ENCODE data around the gene CELF1.
A peak's percentile ranks its signal among the peaks of the same experiment; 100 is the strongest.

The CELF1 gene

GRCh38 chr11:47552566-47553405 lies at the start of gene CELF1:
Gene CELF1 (minus strand): TSS chr11:47553132. CDS start chr11:47499523, 53,609 bp downstream.
- H3K4me3 ChIP-seq (ENCODE audit: low read length) = peak within 1 kb of the TSS; percentile 85
- no peaks in the 10 kb centered on the region for H3K27me3 ChIP-seq (ENCODE audit: insufficient read depth, low read length)
- H2AFZ ChIP-seq (ENCODE audit: low read depth, low read length) = peak within 1 kb of the TSS; percentile 94
- no peaks in the 10 kb centered on the region for H3K9me3 ChIP-seq (ENCODE audit: low read length)
- peaks cover 18% of the 10 kb centered on the region for H3K4me1 ChIP-seq (ENCODE audit: insufficient read depth, low read length)
- H3K36me3 ChIP-seq (ENCODE audit: insufficient read depth, low read length) = peaks cover 15% of the 10 kb centered on the region

DNA sequence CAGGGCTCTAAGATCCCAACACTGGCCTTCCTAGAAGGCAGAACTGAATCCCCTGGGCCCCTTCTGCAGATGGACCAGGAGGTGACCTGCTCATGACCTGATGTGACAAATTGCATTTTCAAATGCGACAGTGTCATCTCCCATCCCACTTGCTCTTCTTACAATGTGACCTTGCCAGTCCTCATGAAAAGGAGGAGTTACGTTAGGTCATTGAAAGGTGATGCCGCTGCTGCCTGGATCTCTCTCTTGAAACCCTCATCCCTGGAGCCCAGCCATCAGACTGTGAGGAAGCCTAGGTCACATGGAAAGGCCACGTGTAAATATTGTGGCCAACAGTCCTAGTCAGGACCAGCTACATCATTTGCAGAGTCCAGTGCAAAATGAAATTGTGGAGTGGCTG lies 47.0 kb upstream of the CELF1 start:
- Histone ChIP-seq H3K9me3 (ENCODE audit: low read length) (no peaks in the 10 kb centered on the region), H3K27me3 (ENCODE audit: insufficient read depth, low read length) (no peaks in the 10 kb centered on the region), H2AFZ (ENCODE audit: low read depth, low read length) (no peak overlapping the region), H3K4me1 (ENCODE audit: insufficient read depth, low read length) (peaks cover 6% of the 10 kb centered on the region), H3K4me3 (ENCODE audit: low read length) (no peak overlapping the region), H3K36me3 (ENCODE audit: insufficient read depth, low read length) (no peaks in the 10 kb centered on the region)

GRCh38 chr11:47595967-47596366 lies 43.0 kb upstream of the CELF1 start:
- H3K9me3 ChIP-seq (ENCODE audit: low read length) = no peaks in the 10 kb centered on the region
- H3K36me3 ChIP-seq (ENCODE audit: insufficient read depth, low read length) = no peaks in the 10 kb centered on the region
- no peak overlapping the region for H3K4me3 ChIP-seq (ENCODE audit: low read length)
- no peaks in the 10 kb centered on the region for H3K27me3 ChIP-seq (ENCODE audit: insufficient read depth, low read length)
- no peak overlapping the region for H2AFZ ChIP-seq (ENCODE audit: low read depth, low read length)
- peaks cover 29% of the 10 kb centered on the region for H3K4me1 ChIP-seq (ENCODE audit: insufficient read depth, low read length)

DNA sequence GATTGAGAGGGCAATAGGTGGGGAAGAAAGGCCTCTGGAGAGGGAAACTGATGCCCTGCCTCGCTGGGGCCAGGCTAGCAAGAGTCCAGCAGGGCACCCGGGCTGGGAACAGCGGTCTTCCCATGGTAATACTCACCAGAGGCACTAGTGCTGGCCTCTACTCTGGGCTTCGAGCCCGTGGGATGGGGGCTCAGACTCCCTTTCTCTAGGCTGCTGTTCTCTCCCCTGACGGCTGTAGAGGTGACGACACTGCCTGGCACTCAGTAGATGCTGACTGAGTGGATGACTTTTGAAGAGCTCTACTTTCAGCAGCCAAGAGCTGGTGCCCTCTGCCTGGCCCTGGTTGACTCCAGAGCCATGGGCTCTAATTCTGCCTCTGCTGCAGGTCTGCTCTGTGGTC lies 42.1 kb upstream of the CELF1 start:
- no peaks in the 10 kb centered on the region for H3K27me3 ChIP-seq (ENCODE audit: insufficient read depth, low read length)
- H2AFZ ChIP-seq (ENCODE audit: low read depth, low read length) = no peak overlapping the region
- H3K4me3 ChIP-seq (ENCODE audit: low read length) = no peak overlapping the region
- H3K4me1 ChIP-seq (ENCODE audit: insufficient read depth, low read length) = peaks cover 28% of the 10 kb centered on the region
- no peaks in the 10 kb centered on the region for H3K36me3 ChIP-seq (ENCODE audit: insufficient read depth, low read length)
- H3K9me3 ChIP-seq (ENCODE audit: low read length) = no peaks in the 10 kb centered on the region

DNA sequence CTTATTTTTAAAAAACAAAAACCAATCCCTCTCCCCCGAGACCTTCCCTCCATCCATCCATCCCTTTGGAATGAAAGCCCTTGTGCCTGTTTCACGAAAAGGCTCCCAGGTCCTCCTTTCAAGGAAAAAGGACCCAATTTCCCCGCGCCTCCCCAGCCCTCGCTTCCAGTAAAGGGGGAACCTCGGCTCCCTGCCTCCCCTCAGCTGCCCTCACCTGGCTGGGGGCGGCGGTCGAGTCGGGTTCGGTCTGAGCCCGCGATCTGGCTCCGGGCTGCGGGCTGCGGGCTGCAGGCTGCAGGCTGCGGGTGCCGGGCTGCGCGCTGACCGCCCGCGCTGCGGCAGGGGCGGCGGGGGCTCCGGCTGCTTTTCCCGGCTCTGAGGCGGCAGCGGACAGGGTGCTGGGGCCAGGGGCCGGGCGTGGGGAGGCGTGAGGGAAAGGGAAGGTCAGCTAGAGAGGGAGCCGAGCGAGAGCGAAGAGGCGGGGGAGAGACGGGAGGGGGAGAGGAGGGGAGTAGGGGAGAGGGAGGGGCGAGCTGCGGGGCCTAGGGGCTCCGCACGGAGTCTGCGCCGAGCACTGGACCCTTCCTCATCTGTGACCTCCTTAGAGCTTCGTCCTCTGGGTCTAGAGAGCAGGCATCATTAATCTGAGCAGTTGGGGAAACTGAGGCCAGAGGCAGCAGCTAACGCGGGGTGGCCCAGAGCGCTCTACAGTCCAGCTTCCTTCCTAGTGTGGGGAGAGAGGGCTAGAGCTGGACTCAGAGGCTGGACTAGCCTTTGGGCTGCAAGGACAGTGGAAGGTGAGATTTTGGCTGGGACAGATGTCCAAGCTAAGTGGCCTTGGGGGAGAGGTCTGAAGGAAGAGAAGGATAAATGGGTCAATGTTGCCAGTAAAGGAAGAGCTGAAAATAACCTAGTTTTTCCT lies 41.3 kb upstream of the CELF1 start, which contains the start of gene C1QTNF4:
Gene C1QTNF4, minus strand, starts transcription at position 478 of the 922 bp plus-strand sequence. CDS start 3,601 bp downstream, outside the sequence.
- Histone ChIP-seq H3K27me3 (ENCODE audit: insufficient read depth, low read length) (no peaks in the 10 kb centered on the region), H3K4me1 (ENCODE audit: insufficient read depth, low read length) (peaks cover 23% of the 10 kb centered on the region), H3K4me3 (ENCODE audit: low read length) (peak within 1 kb of the TSS; percentile 45), H2AFZ (ENCODE audit: low read depth, low read length) (peak within 1 kb of the TSS; percentile 97), H3K9me3 (ENCODE audit: low read length) (no peaks in the 10 kb centered on the region), H3K36me3 (ENCODE audit: insufficient read depth, low read length) (no peaks in the 10 kb centered on the region)

GRCh38 chr11:47593492-47593933 lies 40.6 kb upstream of the CELF1 start:
- peaks cover 23% of the 10 kb centered on the region for H3K4me1 ChIP-seq (ENCODE audit: insufficient read depth, low read length)
- no peaks in the 10 kb centered on the region for H3K27me3 ChIP-seq (ENCODE audit: insufficient read depth, low read length)
- no peaks in the 10 kb centered on the region for H3K9me3 ChIP-seq (ENCODE audit: low read length)
- H3K4me3 ChIP-seq (ENCODE audit: low read length) = peak overlapping the region; percentile 45
- peak overlapping the region; percentile 97 for H2AFZ ChIP-seq (ENCODE audit: low read depth, low read length)
- H3K36me3 ChIP-seq (ENCODE audit: insufficient read depth, low read length) = no peaks in the 10 kb centered on the region

- Histone ChIP-seq H3K27me3 (ENCODE audit: insufficient read depth, low read length) (no peaks in the 10 kb centered on the region), H3K4me1 (ENCODE audit: insufficient read depth, low read length) (peaks cover 26% of the 10 kb centered on the region), H3K4me3 (ENCODE audit: low read length) (no peak overlapping the region), H3K9me3 (ENCODE audit: low read length) (no peaks in the 10 kb centered on the region), H3K36me3 (ENCODE audit: insufficient read depth, low read length) (no peaks in the 10 kb centered on the region), H2AFZ (ENCODE audit: low read depth, low read length) (peak overlapping the region; percentile 97)
Observed at GRCh38 chr11:47592970-47593369, 40.0 kb upstream of the CELF1 start.

GRCh38 chr11:47592251-47592650 lies 39.3 kb upstream of the CELF1 start:
- Histone ChIP-seq H3K4me3 (ENCODE audit: low read length) (no peak overlapping the region), H2AFZ (ENCODE audit: low read depth, low read length) (no peak overlapping the region), H3K36me3 (ENCODE audit: insufficient read depth, low read length) (no peaks in the 10 kb centered on the region), H3K9me3 (ENCODE audit: low read length) (no peaks in the 10 kb centered on the region), H3K4me1 (ENCODE audit: insufficient read depth, low read length) (peaks cover 26% of the 10 kb centered on the region), H3K27me3 (ENCODE audit: insufficient read depth, low read length) (no peaks in the 10 kb centered on the region)

GRCh38 chr11:47591764-47592163 lies 38.8 kb upstream of the CELF1 start:
- H3K4me1 ChIP-seq (ENCODE audit: insufficient read depth, low read length) = peaks cover 26% of the 10 kb centered on the region
- H3K27me3 ChIP-seq (ENCODE audit: insufficient read depth, low read length) = no peaks in the 10 kb centered on the region
- H2AFZ ChIP-seq (ENCODE audit: low read depth, low read length) = no peak overlapping the region

DNA sequence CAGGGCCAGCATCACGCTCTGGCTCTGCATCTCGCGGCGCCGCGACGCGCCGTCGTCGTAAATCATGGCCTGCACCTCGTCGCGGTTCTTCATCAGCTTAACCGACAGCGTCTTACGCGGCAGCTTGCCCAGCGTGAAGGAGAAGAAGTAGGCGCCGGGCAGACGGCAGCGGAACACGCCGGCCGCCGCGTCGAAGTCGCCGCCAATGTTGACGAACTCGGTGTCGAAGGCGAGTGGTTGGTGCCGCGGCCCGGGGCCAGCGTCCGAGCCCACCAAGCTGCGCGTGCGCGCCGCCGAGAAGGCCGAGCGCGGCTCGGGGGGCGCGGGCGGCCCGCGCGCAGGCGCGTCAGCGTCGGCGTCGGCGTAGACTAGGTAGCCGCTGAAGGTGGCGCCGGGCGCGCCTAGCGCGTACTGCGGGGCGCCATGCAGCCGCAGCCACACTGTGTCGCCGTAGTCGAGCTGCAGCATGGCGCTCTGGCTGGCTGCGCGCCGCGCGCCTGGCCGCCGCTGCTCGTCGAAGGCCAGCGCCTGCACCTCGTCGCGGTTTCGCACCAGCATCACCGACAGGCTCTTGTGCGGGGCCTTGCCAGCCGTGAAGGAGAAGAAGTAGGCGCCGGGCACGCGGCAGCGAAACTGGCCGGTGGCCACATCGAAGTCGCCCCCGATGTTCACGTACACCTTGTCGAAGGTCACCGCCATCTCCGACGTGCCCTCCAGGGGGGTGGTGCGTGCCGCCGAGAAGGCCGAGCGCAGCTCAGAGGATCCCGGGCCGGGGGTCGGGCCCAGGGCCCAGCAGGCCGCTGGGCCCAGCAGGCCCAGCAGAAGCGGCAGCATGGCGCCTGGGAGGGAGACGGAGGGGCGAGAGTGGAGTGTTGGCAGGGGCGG lies 37.3 kb upstream of the CELF1 start:
- peaks cover under 1% of the 10 kb centered on the region for H3K36me3 ChIP-seq (ENCODE audit: insufficient read depth, low read length)
- no peaks in the 10 kb centered on the region for H3K27me3 ChIP-seq (ENCODE audit: insufficient read depth, low read length)
- peaks cover 26% of the 10 kb centered on the region for H3K4me1 ChIP-seq (ENCODE audit: insufficient read depth, low read length)
- no peaks in the 10 kb centered on the region for H3K9me3 ChIP-seq (ENCODE audit: low read length)
- no peak overlapping the region for H2AFZ ChIP-seq (ENCODE audit: low read depth, low read length)
- no peak overlapping the region for H3K4me3 ChIP-seq (ENCODE audit: low read length)

More at GRCh38 chr11:47591764-47592163, 38.8 kb upstream of the CELF1 start:
- Histone ChIP-seq H3K36me3 (ENCODE audit: insufficient read depth, low read length) (no peaks in the 10 kb centered on the region), H3K4me3 (ENCODE audit: low read length) (no peak overlapping the region), H3K9me3 (ENCODE audit: low read length) (no peaks in the 10 kb centered on the region)

DNA sequence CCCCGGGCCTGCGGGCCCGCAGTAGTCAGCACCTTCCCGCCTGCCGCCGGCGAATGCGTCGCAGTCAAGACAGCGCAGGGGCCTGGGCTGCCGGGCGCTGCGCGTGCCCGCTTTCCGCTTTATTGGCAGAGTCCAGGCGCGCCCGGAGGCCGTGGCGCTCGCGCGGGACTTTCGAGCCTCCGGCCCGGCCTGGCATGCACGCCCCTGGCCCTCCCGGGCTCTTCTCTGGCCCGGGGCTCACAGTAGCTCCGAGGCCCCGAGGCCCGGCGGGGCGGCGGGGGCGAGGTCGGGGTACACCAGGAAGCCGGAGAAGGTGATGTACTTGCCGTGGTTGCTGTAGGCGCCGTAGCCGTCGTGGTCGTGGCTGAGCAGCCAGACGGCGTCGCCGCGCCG lies 36.6 kb upstream of the CELF1 start:
- H2AFZ ChIP-seq (ENCODE audit: low read depth, low read length) = no peak overlapping the region
- H3K4me1 ChIP-seq (ENCODE audit: insufficient read depth, low read length) = peaks cover 22% of the 10 kb centered on the region
- no peak overlapping the region for H3K4me3 ChIP-seq (ENCODE audit: low read length)
- H3K36me3 ChIP-seq (ENCODE audit: insufficient read depth, low read length) = peaks cover 5% of the 10 kb centered on the region
- H3K27me3 ChIP-seq (ENCODE audit: insufficient read depth, low read length) = no peaks in the 10 kb centered on the region
- H3K9me3 ChIP-seq (ENCODE audit: low read length) = no peaks in the 10 kb centered on the region

DNA sequence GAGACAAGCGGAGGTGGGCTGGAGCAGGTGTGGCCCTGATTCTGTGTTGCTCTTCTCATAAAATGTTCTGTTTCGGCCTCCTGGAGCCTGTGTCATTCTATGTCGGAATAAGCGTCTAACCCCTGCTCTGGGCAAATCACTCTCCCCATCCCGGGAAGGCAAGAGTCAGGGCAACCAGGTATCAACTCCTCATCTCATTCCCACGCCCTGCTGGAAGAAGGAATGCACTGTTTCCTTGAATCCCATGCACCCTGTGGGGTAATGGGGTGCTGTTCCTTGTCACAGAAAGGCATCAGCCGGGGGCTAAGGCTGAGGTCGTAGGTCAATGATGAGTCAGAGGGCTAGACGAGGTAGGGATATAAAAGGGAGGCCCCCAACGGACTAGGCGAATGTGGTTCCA lies 36.2 kb upstream of the CELF1 start:
- Histone ChIP-seq H3K4me1 (ENCODE audit: insufficient read depth, low read length) (peaks cover 19% of the 10 kb centered on the region), H3K27me3 (ENCODE audit: insufficient read depth, low read length) (no peaks in the 10 kb centered on the region), H3K4me3 (ENCODE audit: low read length) (no peak overlapping the region), H3K36me3 (ENCODE audit: insufficient read depth, low read length) (peaks cover 9% of the 10 kb centered on the region), H3K9me3 (ENCODE audit: low read length) (no peaks in the 10 kb centered on the region), H2AFZ (ENCODE audit: low read depth, low read length) (no peak overlapping the region)
